Stimulated activated naive CD8-positive, alpha-beta T cell treated with anti-CD3 and anti-CD28 coated beads, Interleukin-15, Interleukin-2, amounts not matched to agents 100 U/mL and 50 U/mL, for 24 hours (primary cell): Measurements from ENCODE around the gene MICALL2.

ENCODE experiments used
- ATAC-seq: fragments of 150-1000 bp; cut with Tn5 transposase; one replicate; pipeline ENCODE4 v1.10.0; 2021
- DNase-seq: peaks from one replicate; pipeline ENCODE4 v3.0.0; 2021

The MICALL2 gene

DNA sequence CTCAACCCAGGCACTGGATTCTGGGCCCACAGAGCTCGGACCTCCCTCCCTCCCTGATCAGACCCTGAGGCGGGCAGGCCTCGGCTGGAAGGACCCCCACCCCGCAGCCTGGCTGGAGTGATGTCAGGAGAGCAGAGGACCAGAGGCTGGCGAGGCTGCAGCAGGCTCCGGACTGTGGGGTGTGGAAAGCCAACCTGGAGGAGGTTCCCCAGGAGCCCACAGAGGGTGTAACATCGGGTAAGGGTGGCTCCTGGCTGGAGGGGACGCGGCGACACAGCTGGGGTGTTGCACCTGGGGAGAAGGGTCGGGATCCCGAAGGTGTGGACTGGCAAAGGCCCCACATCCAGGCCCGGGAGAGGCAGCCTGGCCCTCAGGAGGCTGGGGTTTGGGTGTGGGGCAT lies 8.9 kb upstream of the MICALL2 start:
- no peak for DNase-seq
- ATAC-seq, result no peak

GRCh38 chr7:1466524-1467271 lies 7.4 kb upstream of the MICALL2 start:
- no peak for DNase-seq
- no peak for ATAC-seq

GRCh38 chr7:1464694-1465093 lies 5.4 kb upstream of the MICALL2 start:
- DNase-seq, result no peak
- ATAC-seq, result no peak

DNA sequence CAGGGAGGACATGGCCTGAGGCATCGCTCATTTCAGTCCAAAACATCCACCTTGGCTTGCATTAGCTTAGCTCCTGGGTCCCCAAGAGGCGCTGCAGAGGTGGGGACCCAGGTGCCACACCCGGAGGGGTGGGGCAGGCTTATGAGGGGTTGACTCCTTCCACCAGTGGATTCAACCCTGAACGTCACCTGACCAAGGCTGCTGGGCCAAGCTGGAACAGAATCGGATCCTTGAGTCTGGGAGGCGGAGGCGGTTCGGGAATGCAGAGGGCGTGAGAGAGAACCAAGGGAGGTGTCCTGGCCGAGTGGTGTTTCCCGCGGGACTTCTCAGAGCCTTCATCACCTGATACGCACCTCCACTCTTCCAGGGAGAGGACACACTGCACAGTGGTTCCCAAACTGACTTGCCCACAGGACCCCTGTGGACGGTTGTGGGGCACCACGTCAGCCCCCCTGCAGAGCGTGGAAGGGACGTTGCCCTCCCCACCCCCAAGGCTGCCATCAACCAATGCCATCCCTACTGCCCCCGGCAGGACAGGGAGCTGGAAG lies 4.5 kb upstream of the MICALL2 start:
- ATAC-seq (no peak), DNase-seq (no peak)

- no peak for DNase-seq
- ATAC-seq, result no peak
These were observed 2.5 kb upstream of the MICALL2 start for GRCh38 chr7:1461646-1462375.

GRCh38 chr7:1460821-1461645 lies 1.8 kb upstream of the MICALL2 start:
- no peak for DNase-seq

GRCh38 chr7:1459920-1460820 lies 900 bp upstream of the MICALL2 start:
- no peak for ATAC-seq
- no peak for DNase-seq

More at GRCh38 chr7:1460821-1461645, 1.8 kb upstream of the MICALL2 start:
- ATAC-seq, result no peak

GRCh38 chr7:1459512-1459892 lies 232 bp upstream of the MICALL2 start:
- ATAC-seq (peak; percentile 97), DNase-seq (peak; percentile 98)

GRCh38 chr7:1457949-1458682 lies 1.2 kb downstream of the MICALL2 start:
- no peak for ATAC-seq
- DNase-seq, result no peak

DNA sequence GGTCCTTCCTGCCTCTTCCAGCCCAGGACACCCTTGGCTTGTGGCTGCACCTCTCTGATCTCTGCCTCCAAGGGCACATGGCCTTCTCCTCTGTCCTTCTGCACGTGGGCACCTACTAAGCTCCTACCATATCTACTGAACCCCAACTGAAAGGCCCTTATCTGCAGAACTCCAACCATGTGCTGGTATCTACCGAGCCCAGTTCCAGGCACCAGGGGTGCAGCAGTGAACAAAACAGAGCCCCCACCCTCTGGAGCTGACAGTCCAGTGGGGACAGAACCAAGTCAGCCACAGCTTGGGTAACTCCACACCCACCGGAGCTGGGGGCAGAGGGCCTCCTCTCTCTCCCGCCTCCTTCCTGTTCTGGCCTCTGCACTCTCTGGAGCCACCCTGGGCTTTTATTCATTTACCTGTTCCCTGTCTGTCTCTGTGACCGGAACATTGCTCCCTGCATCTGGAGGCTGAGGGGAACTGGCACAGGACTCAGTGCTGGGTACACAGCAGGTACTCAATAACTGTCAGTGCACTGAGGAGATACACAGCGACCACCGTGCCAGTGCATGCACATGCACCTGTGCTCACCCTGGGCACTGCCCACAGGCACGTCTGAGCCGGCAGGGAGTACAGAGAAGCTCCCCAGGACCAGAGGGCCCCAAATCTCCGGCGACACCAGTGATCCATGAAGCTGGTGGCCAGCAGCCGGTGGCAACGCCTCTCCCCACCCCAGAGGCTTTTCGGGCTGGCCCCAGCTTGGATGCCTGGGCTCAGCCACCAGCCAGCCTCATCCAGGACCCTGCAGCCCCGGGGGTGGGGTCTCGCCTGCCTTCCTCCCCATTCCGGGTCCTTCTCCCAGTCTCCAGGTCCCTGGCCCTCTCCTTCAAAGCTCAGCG lies 2.0 kb downstream of the MICALL2 start:
- no peak for ATAC-seq
- no peak for DNase-seq

DNA sequence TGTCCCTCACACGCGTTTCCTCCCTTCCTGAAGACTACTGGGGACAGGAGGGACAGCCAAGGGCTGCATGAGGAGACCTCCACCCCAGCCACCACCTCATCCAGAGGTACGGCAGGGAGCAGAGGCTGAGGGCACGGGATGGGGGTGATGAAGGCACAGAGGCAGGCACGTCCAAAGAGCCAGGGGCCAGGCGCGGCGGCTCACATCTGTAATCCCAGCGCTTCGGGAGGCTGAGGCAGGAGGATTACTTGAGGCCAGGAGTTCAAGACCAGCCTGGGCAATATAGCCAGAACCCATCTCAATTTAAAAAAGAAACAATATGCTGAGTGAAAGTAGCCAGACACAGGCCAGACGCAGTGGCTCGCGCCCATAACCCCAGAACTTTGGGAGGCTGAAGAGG lies 3.3 kb downstream of the MICALL2 start:
- DNase-seq (no peak), ATAC-seq (no peak)

GRCh38 chr7:1455241-1455939 lies 3.9 kb downstream of the MICALL2 start:
- DNase-seq, result no peak
- no peak for ATAC-seq

- DNase-seq (no peak), ATAC-seq (no peak)
These were observed 4.7 kb downstream of the MICALL2 start for GRCh38 chr7:1454542-1454941.

DNA sequence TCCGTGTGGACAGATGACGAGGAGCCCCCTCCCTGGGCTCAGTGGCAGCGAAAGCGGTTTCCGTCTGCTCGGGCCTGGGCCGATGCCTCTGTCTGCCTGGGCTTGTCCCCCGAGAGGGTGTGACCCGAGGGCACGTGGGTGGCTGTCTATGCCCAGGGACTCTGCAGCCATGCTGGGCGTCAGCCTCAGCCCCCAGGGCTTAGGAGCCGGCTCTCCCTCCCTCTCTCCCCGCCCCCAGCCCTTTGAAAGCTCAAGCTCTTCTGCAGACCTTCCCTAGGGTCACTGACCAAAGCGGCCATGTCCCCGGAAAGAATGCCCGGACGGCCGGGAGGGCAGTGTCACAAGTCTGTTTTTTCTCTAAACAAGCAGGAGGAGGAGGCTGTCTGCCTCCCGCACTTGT lies 7.1 kb downstream of the MICALL2 start:
- no peak for ATAC-seq
- DNase-seq, result no peak

DNA sequence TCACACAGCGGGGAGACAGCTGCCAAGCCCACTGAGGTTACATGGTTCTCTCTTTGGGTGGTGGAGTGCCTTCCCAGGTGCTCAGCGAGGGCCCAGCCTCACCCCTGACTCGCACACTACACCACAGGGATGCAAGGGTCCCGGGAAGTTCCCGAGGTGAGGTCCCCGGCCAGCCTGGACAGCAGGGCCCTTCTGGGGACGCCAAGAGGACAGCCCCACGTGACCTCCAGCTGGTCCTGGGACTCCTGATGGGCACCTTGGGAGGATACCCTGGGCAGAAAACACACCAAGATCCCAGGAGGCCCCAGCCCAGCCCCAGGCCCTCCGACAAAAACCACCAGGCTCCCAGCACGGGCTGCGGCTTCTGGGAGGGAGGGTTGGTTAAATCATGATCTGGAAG lies 8.3 kb downstream of the MICALL2 start:
- ATAC-seq (no peak), DNase-seq (no peak)

GRCh38 chr7:1450431-1450830 lies 8.8 kb downstream of the MICALL2 start:
- ATAC-seq (no peak), DNase-seq (no peak)

DNA sequence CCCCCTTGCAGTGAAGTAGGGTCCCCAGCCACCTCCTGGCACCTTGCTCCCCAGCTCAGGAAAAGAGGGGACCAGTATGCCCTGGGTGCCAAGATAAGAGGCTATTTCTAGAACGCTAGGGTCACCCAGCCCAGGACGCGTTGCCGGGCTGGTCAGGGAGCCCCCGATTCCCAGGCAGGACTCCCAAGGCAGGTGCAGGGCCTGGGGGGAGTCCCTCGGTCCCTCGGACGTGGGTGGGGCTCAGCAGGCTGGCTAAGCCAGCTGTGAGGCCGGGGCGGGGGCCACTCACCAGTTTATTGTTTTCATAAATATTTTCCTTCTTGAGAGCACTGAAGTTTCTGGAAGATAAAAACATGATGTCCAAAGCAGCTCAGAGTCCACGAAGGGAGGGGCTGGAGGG lies 9.3 kb downstream of the MICALL2 start:
- ATAC-seq, result no peak

DNA sequence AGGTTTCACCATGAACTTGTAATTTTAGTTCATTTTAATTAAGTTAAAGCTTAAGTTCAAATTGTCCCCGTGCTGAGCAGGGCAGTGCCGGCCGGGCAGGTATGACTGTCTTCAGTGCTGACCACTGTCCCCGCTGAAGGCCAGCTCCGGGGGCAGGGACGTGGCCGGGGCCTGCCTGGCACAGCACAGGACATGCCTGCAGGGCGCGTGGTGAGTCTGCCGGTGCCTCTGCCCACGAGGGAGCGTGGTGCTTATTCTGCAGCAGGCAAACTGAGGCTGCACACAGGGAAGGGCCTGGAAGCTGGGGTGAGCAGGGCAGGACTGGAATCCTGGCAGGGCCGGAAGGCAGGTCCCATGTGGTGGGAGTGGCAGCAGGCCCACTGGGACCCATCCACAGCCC lies 9.8 kb downstream of the MICALL2 start:
- no peak for ATAC-seq
- no peak for DNase-seq

More for the DNA sequence above, 9.3 kb downstream of the MICALL2 start:
- DNase-seq, result no peak

DNA sequence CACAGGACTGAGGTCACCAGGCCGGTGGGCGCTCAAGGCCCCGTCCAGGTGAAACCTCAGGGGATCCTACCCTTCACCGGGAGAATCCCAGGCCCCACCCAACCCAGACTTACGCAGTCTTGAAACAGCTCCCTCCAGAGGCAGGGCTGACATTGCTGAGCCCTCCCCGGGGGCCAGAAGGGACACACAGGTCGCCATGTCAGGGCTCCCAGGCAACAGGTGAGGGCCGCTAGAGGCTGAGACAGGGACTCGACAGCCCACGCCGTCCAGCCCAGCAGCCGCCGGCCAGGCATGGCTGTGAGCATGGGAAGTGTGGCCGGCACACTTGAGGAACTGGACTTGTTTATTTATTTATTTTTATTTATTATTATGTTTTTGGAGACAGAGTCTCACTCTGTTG lies 10.3 kb downstream of the MICALL2 start:
- DNase-seq, result no peak
- no peak for ATAC-seq
